ENCODE results near the gene NEO1. TPM values are rescaled to one million over a fixed set of nuclear protein-coding genes. Genes with fewer than 3 reads are reported as not detected.

NEO1 gene
- total RNA-seq, 1 donor from 2014 or later = 5.6 TPM

GRCh38 chr15:73296609-73297353 is 244.5 kb downstream of the NEO1 start:
- intact Hi-C loops (cut with micrococcal nuclease) = no loop called here

DNA sequence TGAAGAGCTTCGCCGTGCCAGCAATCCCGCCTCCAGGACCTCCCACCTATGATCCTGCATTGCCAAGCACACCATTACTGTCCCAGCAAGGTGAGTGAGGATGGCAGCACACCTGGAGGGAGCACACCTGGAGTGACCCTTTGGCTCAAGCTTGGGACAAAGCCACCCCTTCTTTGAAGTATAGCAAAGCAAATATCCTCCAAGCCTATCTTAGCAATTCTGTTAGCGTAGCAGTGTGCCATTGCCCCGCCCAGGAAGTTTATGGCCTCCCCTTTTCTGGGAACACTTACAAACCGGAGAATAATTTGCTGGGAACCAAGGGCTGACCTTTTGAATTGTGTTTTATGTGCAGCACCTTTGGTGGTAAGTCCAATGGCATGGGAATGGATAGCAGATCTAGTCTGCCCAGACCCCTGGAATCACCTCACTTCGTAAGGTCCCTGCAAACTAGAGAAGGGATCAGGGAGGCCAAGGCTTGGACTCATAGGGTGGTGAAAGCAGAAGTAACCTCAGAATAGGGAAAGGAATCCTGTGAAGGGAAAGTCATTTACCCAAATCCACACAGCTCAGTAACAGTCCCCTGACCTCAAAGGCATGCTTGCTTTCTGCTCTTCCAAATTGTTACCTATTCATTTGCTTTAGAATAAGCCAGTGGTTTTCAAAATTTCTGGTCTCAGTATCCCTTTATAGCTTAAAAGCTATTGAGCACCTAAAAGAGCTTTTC is 246.4 kb downstream of the NEO1 start:
- intact Hi-C loops (cut with micrococcal nuclease) = no loop called here

DNA sequence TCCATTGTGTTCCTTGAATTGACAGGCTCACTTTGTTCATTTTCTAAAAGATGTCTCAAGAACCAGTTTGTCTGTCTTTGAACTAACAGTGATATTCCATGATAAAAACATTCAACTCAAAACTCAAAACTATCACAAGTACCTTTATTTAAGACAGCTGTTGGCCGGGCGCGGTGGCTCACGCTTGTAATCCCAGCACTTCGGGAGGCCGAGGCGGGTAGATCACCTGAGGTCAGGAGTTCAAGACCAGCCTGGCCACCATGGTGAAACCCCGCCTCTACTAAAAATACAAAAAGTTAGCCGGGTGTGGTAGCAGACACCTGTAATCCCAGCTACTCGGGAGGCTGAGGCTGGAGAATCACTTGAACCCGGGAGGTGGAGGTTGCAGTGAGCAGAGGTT is 248.0 kb downstream of the NEO1 start:
- intact Hi-C loops (cut with micrococcal nuclease) = loop anchor here (10.0 kb wide), 1 partner anchor 255 kb away; no protein-coding TSS in a partner anchor

DNA sequence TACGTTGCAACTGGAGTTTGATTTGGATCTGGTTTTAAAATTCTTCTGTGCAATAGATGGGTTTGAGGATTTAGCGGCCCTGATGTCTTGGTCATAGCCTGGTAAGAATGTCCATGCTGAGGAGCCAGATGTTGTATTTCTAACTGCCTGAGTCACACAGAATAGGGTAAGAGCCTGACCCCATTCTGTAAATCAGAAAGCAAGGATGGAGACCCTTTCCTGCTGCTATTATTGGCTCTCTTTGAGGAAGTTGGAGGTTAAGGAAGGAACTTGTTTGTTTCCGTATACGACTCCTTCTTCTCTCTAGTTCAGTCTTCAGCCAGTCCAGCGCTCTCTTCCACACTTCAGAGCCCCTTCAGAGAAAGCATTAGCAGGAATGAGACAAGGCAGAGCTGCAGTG is 251.4 kb downstream of the NEO1 start:
- intact Hi-C loops (cut with micrococcal nuclease) = loop anchor here (10.0 kb wide), 1 partner anchor 251 kb away; no protein-coding TSS in a partner anchor

- intact Hi-C loops (cut with micrococcal nuclease) = loop anchor here (1.0 to 10.0 kb wide), 3 partner anchors 249 to 395 kb away; no protein-coding TSS in a partner anchor
These were observed 253.3 kb downstream of the NEO1 start for GRCh38 chr15:73305331-73306211.

DNA sequence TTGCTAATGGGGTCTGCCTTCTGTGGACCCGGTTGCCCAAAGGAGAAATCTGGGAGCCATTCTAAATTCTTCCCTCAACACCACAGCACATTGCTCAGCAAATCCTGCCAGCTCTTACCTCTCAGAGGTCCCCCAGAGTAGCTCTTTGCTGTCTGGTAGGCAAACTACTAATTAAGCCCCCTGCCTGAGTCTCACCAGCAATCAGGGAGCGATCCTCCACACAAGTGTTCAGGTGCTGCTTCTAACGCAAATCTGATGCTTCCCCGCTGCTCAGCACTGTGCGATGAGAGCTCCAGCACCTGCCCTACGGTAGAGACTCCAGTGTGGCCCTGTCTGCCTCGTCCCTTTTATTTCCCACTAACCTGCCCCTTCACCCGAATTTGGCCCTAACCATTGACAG is 256.0 kb downstream of the NEO1 start:
- intact Hi-C loops (cut with micrococcal nuclease) = loop anchor here (10.0 kb wide), 1 partner anchor 246 kb away; no protein-coding TSS in a partner anchor

- intact Hi-C loops (cut with micrococcal nuclease) = no loop called here
These were observed 261.6 kb downstream of the NEO1 start for GRCh38 chr15:73313861-73314260.

DNA sequence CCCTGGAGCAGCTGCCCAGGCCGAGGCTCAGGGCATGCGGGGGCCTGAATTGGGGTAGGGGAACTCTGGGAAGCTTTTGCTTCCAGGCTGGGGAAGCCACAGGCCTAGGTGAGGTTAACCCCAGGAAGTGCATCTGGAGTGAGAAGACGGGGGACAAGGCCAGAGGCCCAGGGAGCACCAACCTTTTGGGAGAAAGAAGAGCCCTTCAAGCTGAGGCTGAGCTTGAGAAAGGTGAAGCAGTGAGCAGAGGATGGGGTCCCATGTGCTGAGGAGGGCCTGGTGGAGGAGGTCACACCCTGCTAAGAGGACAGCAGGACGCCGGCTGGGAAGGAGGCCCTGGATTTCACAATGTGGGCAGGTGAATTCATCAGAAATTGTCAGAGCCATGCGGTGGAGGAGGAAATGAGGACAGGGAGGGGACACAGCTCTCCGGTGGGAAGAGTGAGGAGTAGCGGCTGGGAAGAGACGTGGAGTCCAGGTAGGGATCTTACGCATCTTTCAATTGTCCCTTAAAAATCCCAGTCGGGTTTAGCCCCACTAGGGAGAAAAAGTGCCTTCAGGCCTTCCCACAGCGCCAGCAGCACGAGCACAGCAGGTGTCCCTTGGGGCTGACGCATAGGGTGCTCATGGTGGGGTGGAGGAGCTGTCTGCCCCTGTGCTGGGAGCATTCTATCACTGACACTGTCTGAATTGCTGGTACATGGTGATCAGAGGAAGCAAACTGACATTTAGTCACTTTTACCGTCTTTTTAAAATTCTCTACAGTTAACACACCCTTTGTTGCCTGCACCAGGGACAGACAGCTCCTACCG is 265.6 kb downstream of the NEO1 start:
- intact Hi-C loops (cut with micrococcal nuclease) = no loop called here

DNA sequence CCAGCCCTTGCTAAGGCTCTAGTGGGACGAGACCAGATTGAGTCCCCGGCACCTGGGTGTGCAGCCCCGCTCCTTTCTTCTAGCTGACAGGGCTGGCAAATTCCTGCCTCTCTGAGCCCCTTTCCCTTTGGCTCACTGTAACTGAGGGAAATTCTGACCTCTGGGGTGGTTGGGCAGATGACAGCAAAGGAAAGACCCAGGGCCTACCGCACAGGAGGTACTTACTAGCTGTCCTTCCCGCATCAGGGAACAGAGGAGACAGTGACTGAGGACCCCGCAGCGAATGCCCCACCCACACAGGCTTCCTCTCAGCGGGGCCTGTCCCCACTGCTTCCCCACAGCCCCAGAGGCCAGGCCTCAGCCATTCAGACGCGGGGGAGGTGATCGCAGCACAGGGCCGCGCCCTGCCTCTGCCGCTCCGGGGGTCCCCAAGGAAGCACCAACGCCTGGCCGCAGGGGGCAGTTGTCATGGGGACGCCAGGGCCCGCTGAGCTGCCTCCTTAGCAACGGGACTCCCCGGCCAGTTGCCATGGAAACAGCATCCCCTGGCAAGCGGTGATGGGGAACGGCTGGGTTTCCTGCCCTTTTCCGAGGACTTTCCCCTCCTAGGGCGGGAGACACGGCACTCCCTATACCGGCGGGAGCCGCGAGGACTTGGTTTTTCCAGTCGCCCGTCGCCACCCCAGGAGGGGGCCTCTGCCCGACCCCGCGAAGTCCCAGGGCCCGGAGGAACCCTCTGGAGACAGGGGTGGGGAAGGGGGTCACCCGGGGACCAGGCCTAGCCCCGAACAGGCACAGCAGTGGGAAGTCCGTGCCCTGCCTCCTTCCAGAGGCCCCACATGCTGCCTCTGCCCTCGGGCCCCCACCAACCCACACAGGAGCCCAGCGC is 266.4 kb downstream of the NEO1 start:
- intact Hi-C loops (cut with micrococcal nuclease) = no loop called here

DNA sequence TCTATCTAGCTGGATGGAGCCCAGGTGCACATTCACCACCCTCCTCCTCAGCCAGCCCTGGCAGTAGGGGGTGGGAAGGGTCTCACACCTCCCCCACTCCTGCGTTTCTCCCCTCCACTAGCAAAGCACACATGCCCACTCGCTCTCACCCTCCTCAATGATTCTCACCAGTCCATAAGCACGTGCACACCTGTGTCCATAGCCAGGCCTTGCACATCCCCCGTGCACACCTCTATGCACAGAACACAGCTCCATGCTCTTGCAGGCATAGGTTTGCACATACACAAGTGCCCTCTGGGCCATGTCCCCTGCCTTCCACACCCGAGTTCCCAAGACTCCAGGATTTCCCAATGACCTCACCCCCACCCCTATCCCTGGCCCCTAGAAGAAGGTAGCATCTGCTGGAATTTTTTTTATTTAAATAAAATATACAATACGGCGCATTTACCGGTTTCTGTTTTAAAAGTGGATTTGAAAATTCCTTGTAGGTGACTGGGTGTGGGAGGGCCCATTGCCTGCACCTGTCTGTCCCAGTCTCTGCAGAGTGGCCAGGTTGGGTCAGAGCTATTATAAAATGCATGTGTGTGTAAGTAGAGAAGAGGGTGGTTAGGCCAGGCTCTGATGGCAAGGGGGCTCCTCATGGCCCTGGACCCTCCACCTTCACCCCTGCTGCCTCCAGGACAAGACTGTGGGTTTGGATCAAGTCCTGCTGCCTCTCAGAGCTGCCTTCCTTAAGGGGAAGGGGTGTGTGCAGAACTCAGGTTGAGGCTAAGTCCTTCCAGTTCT is 267.4 kb downstream of the NEO1 start:
- intact Hi-C loops (cut with micrococcal nuclease) = no loop called here

GRCh38 chr15:73320619-73321180 is 268.4 kb downstream of the NEO1 start:
- intact Hi-C loops (cut with micrococcal nuclease) = no loop called here

- intact Hi-C loops (cut with micrococcal nuclease) = no loop called here
These were observed 269.5 kb downstream of the NEO1 start for GRCh38 chr15:73321496-73322450.

DNA sequence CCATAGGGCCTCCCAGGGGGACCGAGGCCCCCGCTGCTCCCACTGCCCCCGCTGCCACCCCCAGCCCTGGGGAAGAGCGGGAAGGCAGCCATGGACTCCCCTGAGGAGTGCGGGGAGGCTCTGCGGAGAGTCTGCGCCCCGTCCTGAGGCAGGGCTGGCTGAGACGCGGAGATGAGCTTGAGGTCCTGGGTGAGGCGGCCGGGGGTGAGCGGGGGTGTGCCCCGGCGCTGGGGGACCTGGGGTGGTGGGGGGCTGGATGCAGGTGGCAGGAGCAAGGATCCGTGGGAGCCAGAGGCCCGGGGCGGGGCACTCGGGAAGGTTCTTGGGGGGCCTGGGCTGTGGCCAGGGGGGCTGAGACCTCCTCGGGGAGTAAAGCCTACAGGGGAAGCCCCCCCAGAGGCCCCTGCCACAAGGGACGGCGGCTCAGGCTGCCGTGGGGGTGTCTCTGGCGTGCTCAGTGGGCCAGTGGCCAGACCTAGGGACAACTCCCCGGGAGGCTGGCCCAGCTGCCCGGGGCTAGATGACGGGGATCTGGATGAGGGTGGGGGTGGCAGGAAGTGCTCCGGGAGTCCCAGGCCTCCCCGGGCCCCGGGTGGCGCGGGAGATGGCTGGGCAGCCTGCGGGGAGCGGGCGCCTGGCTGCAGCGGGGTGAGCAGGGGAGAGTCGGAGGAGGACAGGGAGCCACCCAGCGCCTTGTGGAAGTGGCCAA is 270.6 kb downstream of the NEO1 start:
- intact Hi-C loops (cut with micrococcal nuclease) = no loop called here

GRCh38 chr15:73323374-73323955 is 271.2 kb downstream of the NEO1 start:
- intact Hi-C loops (cut with micrococcal nuclease) = no loop called here

GRCh38 chr15:73323956-73324355 is 271.7 kb downstream of the NEO1 start:
- intact Hi-C loops (cut with micrococcal nuclease) = no loop called here

DNA sequence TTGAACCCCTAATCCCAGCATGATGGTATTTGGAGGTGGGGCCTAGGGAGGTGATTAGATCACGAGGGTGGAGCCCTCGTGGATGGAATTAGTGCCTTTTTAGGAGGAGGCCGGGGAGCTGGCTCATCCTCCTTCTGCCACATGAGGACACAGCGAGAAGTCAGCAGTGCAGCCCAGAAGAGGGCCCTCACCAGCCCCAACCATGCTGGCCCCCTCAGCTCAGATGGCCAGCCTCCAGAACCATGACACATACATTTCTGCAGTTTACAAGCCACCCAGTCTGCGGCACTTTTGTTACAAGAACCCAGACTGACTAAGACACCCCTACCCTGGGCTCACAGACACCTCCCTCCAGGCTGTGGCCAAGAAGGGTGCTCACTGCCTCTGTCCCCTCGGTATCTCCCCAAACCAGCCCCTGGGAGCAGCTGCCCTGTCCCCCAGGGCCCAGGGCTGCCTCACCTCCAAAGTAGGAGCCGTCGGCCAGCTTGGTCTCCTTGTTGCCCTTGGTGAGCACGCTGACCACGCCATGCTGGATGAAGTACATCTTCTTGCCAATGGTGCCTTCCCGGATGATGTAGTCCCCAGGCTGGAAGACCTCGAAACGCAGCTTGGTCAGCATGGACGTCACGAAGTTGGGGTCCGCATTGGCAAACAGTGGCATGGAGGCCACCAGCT is 272.4 kb downstream of the NEO1 start:
- intact Hi-C loops (cut with micrococcal nuclease) = no loop called here
